Activated T-helper 17 cell treated with anti-CD3 and anti-CD28 coated beads, Interleukin-2, amount 50 U/mL, for 72 hours (primary cell): Measurements from ENCODE around the gene IMMP2L. TPM values are rescaled to one million over a fixed set of nuclear protein-coding genes. Genes with fewer than 3 reads are reported as not detected.

Experiments used
- ATAC-seq: fragments of 150-1000 bp; cut with Tn5 transposase; replicated peaks from 2 replicates; pipeline ENCODE4 v1.10.0; 2021; ENCODE audit warnings: mild to moderate bottlenecking, moderate library complexity
- H3K27ac Mint-ChIP-seq: one replicate; pipeline ENCODE4 v1.8.0; 2022; ENCODE audit warnings: mixed read lengths
- H3K27me3 Mint-ChIP-seq: one replicate; pipeline ENCODE4 v1.8.0; 2022; ENCODE audit warnings: mixed read lengths
- H3K36me3 Mint-ChIP-seq: one replicate; pipeline ENCODE4 v1.8.0; 2022; ENCODE audit warnings: low read depth, mild to moderate bottlenecking, mixed read lengths
- H3K4me1 Mint-ChIP-seq: one replicate; pipeline ENCODE4 v1.8.0; 2022; ENCODE audit warnings: mixed read lengths
- H3K4me3 Mint-ChIP-seq: one replicate; pipeline ENCODE4 v1.8.0; 2022; ENCODE audit warnings: mild to moderate bottlenecking, mixed read lengths
- H3K9me3 Mint-ChIP-seq: one replicate; pipeline ENCODE4 v1.8.0; 2022; ENCODE audit warnings: mixed read lengths
- total RNA-seq, 2 donors: library from RNA; stranded (reverse); gene quantifications; one replicate each; pipeline ENCODE4 v1.2.3, GENCODE V29; 2022

Gene IMMP2L
- total RNA-seq, 2 donors from 2014 or later = 9.5 to 27.6 TPM

GRCh38 chr7:110897538-110897937 lies 664.8 kb downstream of the IMMP2L start:
- no peak for ATAC-seq
- no peaks in the 10 kb centered on the region for H3K4me1 Mint-ChIP-seq
- H3K27me3 Mint-ChIP-seq = no peaks in the 10 kb centered on the region
- H3K36me3 Mint-ChIP-seq = no peaks in the 10 kb centered on the region
- H3K9me3 Mint-ChIP-seq = peaks cover 4% of the 10 kb centered on the region
- H3K4me3 Mint-ChIP-seq = no peak overlapping the region
- no peak overlapping the region for H3K27ac Mint-ChIP-seq

- H3K4me1 Mint-ChIP-seq = no peaks in the 10 kb centered on the region
- H3K27me3 Mint-ChIP-seq = no peaks in the 10 kb centered on the region
- peaks cover 4% of the 10 kb centered on the region for H3K9me3 Mint-ChIP-seq
- H3K27ac Mint-ChIP-seq = peak overlapping the region; percentile 61
- H3K36me3 Mint-ChIP-seq = no peaks in the 10 kb centered on the region
- no peak for ATAC-seq
- H3K4me3 Mint-ChIP-seq = no peak overlapping the region
Observed at GRCh38 chr7:110894111-110894510, 668.2 kb downstream of the IMMP2L start.

GRCh38 chr7:110891197-110891596 lies 671.1 kb downstream of the IMMP2L start:
- ATAC-seq = no peak
- H3K4me1 Mint-ChIP-seq = no peaks in the 10 kb centered on the region
- H3K27me3 Mint-ChIP-seq = no peaks in the 10 kb centered on the region
- H3K27ac Mint-ChIP-seq = no peak overlapping the region
- no peak overlapping the region for H3K4me3 Mint-ChIP-seq
- no peaks in the 10 kb centered on the region for H3K36me3 Mint-ChIP-seq
- peaks cover 4% of the 10 kb centered on the region for H3K9me3 Mint-ChIP-seq

GRCh38 chr7:110890101-110890500 lies 672.2 kb downstream of the IMMP2L start:
- Mint-ChIP-seq H3K27me3 (no peaks in the 10 kb centered on the region), H3K36me3 (no peaks in the 10 kb centered on the region), H3K9me3 (peaks cover 4% of the 10 kb centered on the region), H3K4me3 (no peak overlapping the region), H3K27ac (peak overlapping the region; percentile 5), H3K4me1 (no peaks in the 10 kb centered on the region)
- no peak for ATAC-seq

DNA sequence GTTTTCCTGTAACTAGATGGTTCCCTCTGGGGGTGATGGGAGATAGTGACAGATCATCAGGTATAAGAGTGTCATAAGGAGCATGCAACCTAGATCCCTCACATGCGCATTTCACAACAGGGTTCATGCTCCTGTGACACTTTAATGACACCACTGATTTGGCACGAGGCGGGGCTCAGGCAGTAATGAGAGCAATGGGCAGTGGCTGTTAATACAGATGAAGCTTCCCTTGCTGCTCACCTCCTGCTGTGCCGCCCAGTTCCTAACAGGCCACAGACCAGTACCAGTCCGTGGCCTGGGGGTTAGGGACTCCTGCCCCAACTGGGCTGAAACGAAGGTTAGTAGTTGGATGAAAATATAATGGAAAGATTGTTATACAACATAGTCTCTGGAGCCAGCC lies 673.0 kb downstream of the IMMP2L start:
- ATAC-seq = no peak

GRCh38 chr7:110888641-110889040 lies 673.7 kb downstream of the IMMP2L start:
- ATAC-seq = no peak
- H3K36me3 Mint-ChIP-seq = no peaks in the 10 kb centered on the region
- H3K4me1 Mint-ChIP-seq = no peaks in the 10 kb centered on the region
- no peak overlapping the region for H3K27ac Mint-ChIP-seq
- no peaks in the 10 kb centered on the region for H3K27me3 Mint-ChIP-seq
- no peak overlapping the region for H3K4me3 Mint-ChIP-seq
- no peaks in the 10 kb centered on the region for H3K9me3 Mint-ChIP-seq

More for the DNA sequence above, 673.0 kb downstream of the IMMP2L start:
- H3K4me1 Mint-ChIP-seq = no peaks in the 10 kb centered on the region
- no peaks in the 10 kb centered on the region for H3K9me3 Mint-ChIP-seq
- no peaks in the 10 kb centered on the region for H3K27me3 Mint-ChIP-seq
- no peaks in the 10 kb centered on the region for H3K36me3 Mint-ChIP-seq
- no peak overlapping the region for H3K4me3 Mint-ChIP-seq
- H3K27ac Mint-ChIP-seq = no peak overlapping the region

DNA sequence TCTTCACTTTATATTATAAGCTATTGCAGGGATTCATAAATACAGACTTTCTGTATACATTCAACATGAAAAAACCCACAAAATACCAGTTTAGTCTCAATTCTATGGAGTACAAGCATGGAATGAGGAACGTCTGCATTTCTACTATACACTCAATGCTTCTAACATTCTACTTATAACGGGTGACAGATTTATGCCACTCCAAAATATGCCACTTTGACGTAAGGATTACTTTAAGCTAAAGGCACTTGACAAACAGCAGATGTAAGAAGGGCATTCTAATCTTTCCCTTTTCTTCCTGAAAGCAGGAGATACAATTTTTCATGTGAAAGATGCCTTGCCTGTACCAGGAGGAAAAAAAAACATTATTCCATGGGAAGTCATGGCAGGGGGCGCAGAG lies 676.8 kb downstream of the IMMP2L start:
- Mint-ChIP-seq H3K9me3 (no peaks in the 10 kb centered on the region), H3K36me3 (no peaks in the 10 kb centered on the region), H3K4me3 (no peak overlapping the region), H3K27ac (no peak overlapping the region), H3K4me1 (no peaks in the 10 kb centered on the region), H3K27me3 (no peaks in the 10 kb centered on the region)
- no peak for ATAC-seq

DNA sequence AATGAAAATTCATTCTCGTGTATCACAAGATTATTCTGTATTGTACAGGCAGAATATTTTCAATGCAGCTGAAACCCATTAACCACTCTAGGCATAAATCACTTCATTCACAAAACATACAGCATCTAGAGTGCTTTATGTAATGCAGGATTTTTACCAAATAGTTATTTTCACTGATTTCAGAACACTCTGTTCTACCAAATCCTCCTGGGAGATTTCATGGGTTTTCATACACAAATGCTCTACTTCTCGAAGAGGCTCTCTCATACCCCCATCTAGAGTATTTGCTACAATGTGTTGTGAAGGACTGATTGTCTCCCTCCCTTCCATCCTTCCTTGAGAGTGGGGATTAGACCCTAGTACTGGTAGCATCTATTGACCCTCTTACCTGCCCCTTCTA lies 680.6 kb downstream of the IMMP2L start:
- no peak for ATAC-seq
- Mint-ChIP-seq H3K4me3 (no peak overlapping the region), H3K36me3 (no peaks in the 10 kb centered on the region), H3K9me3 (no peaks in the 10 kb centered on the region), H3K4me1 (no peaks in the 10 kb centered on the region), H3K27me3 (no peaks in the 10 kb centered on the region), H3K27ac (no peak overlapping the region)

DNA sequence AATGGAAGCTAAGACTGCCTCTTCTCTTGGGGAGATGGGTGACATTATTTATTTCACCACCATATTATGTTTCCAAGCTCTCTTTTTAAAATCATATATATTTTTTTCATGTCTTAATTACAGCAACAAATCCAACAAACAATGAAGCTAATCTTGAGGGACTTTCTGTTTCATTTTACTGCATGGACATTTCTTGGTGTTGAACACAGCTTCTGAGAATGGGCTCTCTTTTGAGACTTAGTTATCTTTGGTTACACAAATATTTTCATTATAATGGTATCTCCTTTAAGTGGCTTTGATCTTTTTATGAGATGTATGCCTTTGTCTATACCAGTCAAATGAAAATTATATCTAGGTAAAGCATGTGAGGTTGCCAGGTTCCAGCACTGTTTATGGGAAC lies 681.3 kb downstream of the IMMP2L start:
- no peaks in the 10 kb centered on the region for H3K4me1 Mint-ChIP-seq
- no peaks in the 10 kb centered on the region for H3K9me3 Mint-ChIP-seq
- H3K4me3 Mint-ChIP-seq = no peak overlapping the region
- H3K27ac Mint-ChIP-seq = no peak overlapping the region
- no peaks in the 10 kb centered on the region for H3K36me3 Mint-ChIP-seq
- no peaks in the 10 kb centered on the region for H3K27me3 Mint-ChIP-seq
- no peak for ATAC-seq

GRCh38 chr7:110877016-110877415 lies 685.3 kb downstream of the IMMP2L start:
- H3K36me3 Mint-ChIP-seq = no peaks in the 10 kb centered on the region
- ATAC-seq = no peak
- H3K4me1 Mint-ChIP-seq = no peaks in the 10 kb centered on the region
- H3K27me3 Mint-ChIP-seq = no peaks in the 10 kb centered on the region
- H3K4me3 Mint-ChIP-seq = no peak overlapping the region
- no peak overlapping the region for H3K27ac Mint-ChIP-seq
- no peaks in the 10 kb centered on the region for H3K9me3 Mint-ChIP-seq

DNA sequence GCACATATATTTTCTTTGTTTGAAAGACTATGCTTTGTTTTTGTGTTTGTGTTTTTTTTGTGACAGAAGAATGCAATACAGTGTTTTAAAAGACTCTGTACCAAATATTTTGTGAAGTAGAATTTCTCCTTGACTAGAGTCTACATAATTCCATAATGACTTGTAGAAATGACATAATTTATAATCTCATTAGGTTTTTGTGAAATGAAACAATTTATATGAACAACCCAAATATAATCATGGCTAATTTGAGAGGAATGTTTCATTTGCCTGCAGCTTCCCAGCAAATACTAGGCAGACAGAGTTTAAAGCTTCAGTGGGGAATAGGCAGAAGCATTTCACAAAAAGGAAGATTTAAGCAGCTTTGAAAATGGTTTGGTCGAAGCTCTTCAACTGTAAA lies 686.9 kb downstream of the IMMP2L start:
- Mint-ChIP-seq H3K36me3 (no peaks in the 10 kb centered on the region), H3K9me3 (no peaks in the 10 kb centered on the region), H3K4me3 (no peak overlapping the region), H3K27ac (no peak overlapping the region), H3K4me1 (no peaks in the 10 kb centered on the region), H3K27me3 (no peaks in the 10 kb centered on the region)
- ATAC-seq = no peak

- no peaks in the 10 kb centered on the region for H3K36me3 Mint-ChIP-seq
- H3K4me3 Mint-ChIP-seq = no peak overlapping the region
- no peak for ATAC-seq
- no peak overlapping the region for H3K27ac Mint-ChIP-seq
- no peaks in the 10 kb centered on the region for H3K27me3 Mint-ChIP-seq
- H3K4me1 Mint-ChIP-seq = no peaks in the 10 kb centered on the region
- H3K9me3 Mint-ChIP-seq = peaks cover 3% of the 10 kb centered on the region
Observed at GRCh38 chr7:110871856-110872255, 690.4 kb downstream of the IMMP2L start.

GRCh38 chr7:110870926-110871325 lies 691.4 kb downstream of the IMMP2L start:
- H3K4me3 Mint-ChIP-seq = no peak overlapping the region
- no peaks in the 10 kb centered on the region for H3K27me3 Mint-ChIP-seq
- no peaks in the 10 kb centered on the region for H3K4me1 Mint-ChIP-seq
- no peak overlapping the region for H3K27ac Mint-ChIP-seq
- H3K9me3 Mint-ChIP-seq = peaks cover 3% of the 10 kb centered on the region
- H3K36me3 Mint-ChIP-seq = no peaks in the 10 kb centered on the region
- ATAC-seq = no peak

DNA sequence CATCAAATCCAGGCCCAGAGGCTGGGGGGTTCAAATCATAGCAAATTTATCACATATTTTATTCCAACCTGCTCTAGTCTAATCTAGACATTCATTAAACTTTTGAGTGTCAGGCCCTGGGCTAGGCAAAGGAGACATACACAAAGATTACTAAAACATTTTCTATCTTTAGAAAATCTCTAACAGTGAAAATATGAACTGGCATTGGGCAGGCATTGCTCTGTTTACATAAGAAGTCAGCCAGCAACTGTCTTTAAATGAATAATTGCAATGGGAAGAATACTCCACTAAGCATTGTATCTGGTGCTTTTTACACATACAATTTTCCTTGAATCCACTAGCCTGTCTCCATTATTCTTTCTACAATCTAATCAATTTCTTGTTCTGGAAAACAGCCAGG lies 693.8 kb downstream of the IMMP2L start:
- Mint-ChIP-seq H3K27me3 (no peaks in the 10 kb centered on the region), H3K4me1 (no peaks in the 10 kb centered on the region), H3K36me3 (no peaks in the 10 kb centered on the region), H3K9me3 (peaks cover 5% of the 10 kb centered on the region), H3K27ac (no peak overlapping the region), H3K4me3 (no peak overlapping the region)
- ATAC-seq = no peak

DNA sequence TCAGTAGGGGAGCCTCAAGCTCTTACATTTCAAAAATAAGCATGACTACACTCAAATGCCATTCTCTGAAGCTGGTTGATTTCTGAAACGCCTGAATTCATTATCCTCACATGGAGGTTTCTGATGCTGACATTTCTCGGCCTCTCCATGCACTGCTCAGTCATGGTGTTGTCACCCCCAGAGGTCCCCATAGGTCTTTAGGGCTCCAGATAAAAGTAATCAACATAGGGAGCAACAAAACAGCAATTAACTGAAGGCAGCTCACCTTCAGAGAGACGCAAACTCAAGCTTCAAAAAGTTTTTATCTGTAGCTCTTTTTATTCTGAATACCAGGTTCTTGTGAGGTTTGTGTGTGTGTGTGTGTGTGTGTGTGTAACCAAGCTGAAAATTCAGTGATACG lies 694.5 kb downstream of the IMMP2L start:
- no peaks in the 10 kb centered on the region for H3K4me1 Mint-ChIP-seq
- H3K27me3 Mint-ChIP-seq = no peaks in the 10 kb centered on the region

DNA sequence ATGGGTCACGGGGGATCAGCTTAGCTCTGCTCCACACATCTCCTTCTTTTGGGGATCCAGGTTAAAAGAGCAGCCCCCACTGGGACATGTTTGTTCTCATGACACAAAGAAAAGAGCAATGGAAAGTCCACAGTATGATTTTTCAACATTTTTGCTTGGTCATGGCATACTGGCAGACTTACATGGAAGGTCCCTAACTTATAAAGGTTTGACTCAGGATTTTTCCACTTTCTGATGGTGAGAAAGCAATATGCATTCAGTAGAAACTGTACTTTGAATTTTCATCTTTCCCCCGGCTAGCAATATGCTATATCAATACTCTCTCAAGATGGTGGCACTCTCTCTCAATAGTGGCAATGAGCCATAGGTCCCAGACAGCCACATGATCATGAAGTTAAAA lies 699.0 kb downstream of the IMMP2L start:
- Mint-ChIP-seq H3K27me3 (no peaks in the 10 kb centered on the region), H3K4me3 (no peak overlapping the region), H3K4me1 (no peaks in the 10 kb centered on the region), H3K36me3 (no peaks in the 10 kb centered on the region), H3K27ac (no peak overlapping the region), H3K9me3 (peaks cover 7% of the 10 kb centered on the region)
- ATAC-seq = no peak

More for the DNA sequence above, 694.5 kb downstream of the IMMP2L start:
- Mint-ChIP-seq H3K36me3 (no peaks in the 10 kb centered on the region), H3K9me3 (peaks cover 7% of the 10 kb centered on the region), H3K27ac (no peak overlapping the region), H3K4me3 (no peak overlapping the region)
- ATAC-seq = no peak
